Neural cell (in vitro differentiated cells): ENCODE results near the gene ANKFY1. TPM values are rescaled to one million over a fixed set of nuclear protein-coding genes. Genes with fewer than 3 reads are reported as not detected.

Experiments used
- H2AFZ ChIP-seq: fragments of 200-600, 300-800 bp; sonication (generic), shearing (Covaris generic); 2 replicates; pipeline ENCODE4 v1.6.0; 2014; ENCODE audit warnings: low read depth, mild to moderate bottlenecking, antibody characterized with exemption, low read length, moderate library complexity
- H3F3A ChIP-seq: fragments of 200-600 bp; shearing (Covaris generic); 2 replicates; pipeline ENCODE4 v1.6.1; 2016; ENCODE audit warnings: mild to moderate bottlenecking, moderate library complexity, mixed read lengths, antibody characterized with exemption, low read length; ENCODE audit not compliant: insufficient read depth, poor library complexity, severe bottlenecking
- H3K27ac ChIP-seq: fragments of 200-600, 300-800 bp; sonication (generic), shearing (Covaris generic); 2 replicates; pipeline ENCODE4 v1.5.1; 2014; ENCODE audit warnings: mild to moderate bottlenecking, low read length, moderate library complexity
- H3K27me3 ChIP-seq: fragments of 300-800, 200-600 bp; sonication (generic), shearing (Covaris generic); 2 replicates; pipeline ENCODE4 v1.6.0; 2014; ENCODE audit warnings: mild to moderate bottlenecking, low read depth, low read length, moderate library complexity; ENCODE audit not compliant: insufficient read depth
- H3K36me3 ChIP-seq: fragments of 300-800, 200-600 bp; sonication (generic), shearing (Covaris generic); 2 replicates; pipeline ENCODE4 v1.5.1; 2014; ENCODE audit warnings: mild to moderate bottlenecking, antibody characterized with exemption, low read length, moderate library complexity; ENCODE audit not compliant: insufficient read depth
- H3K4me2 ChIP-seq: fragments of 300-800, 200-600 bp; sonication (generic), shearing (Covaris generic); 2 replicates; pipeline ENCODE4 v1.6.0; 2014; ENCODE audit warnings: mild to moderate bottlenecking, low read length
- H3K4me3 ChIP-seq: fragments of 300-800, 200-600 bp; sonication (generic), shearing (Covaris generic); 2 replicates; pipeline ENCODE4 v1.5.1; 2014; ENCODE audit warnings: mild to moderate bottlenecking, low read length, moderate library complexity
- H3K79me2 ChIP-seq: fragments of 200-600 bp; shearing (Covaris generic); replicated peaks from 2 replicates; pipeline ENCODE4 v1.6.0; 2014; ENCODE audit warnings: mild to moderate bottlenecking, low read length, moderate library complexity; ENCODE audit not compliant: insufficient read depth
- H3K9ac ChIP-seq: fragments of 300-800, 200-600 bp; sonication (generic), shearing (Covaris generic); 2 replicates; pipeline ENCODE4 v1.6.1; 2016; ENCODE audit warnings: mild to moderate bottlenecking, low read length, mixed read lengths
- H3K9me2 ChIP-seq: fragments of 200-600 bp; shearing (Covaris generic); 2 replicates; pipeline ENCODE4 v1.6.1; 2016; ENCODE audit warnings: mild to moderate bottlenecking, low read length, mixed read lengths; ENCODE audit not compliant: insufficient read depth
- H3K9me3 ChIP-seq: fragments of 200-600, 300-800 bp; sonication (generic), shearing (Covaris generic); 2 replicates; pipeline ENCODE4 v1.6.1; 2016; ENCODE audit warnings: mild to moderate bottlenecking, mixed run types, low read length, moderate library complexity, mixed read lengths
- H4K20me1 ChIP-seq: fragments of 200-600 bp; shearing (Covaris generic); 2 replicates; pipeline ENCODE4 v1.6.1; 2016; ENCODE audit warnings: mild to moderate bottlenecking, mixed run types; ENCODE audit not compliant: insufficient read depth
- CTCF ChIP-seq: fragments of 450-650 bp; IDR thresholded peaks from 2 replicates; pipeline ENCODE4 v1.5.1; 2014; ENCODE audit warnings: antibody characterized with exemption, mild to moderate bottlenecking, moderate library complexity; ENCODE audit not compliant: poor library complexity, severe bottlenecking
- EP300 ChIP-seq: fragments of 450-650 bp; conservative IDR thresholded peaks from 2 replicates; pipeline ENCODE4 v1.6.1; 2014; ENCODE audit warnings: antibody characterized with exemption, mild to moderate bottlenecking, moderate library complexity; ENCODE audit not compliant: poor library complexity, severe bottlenecking
- EZH2 ChIP-seq: fragments of 200-600, 300-800 bp; shearing (Covaris generic), sonication (generic); IDR thresholded peaks from 2 replicates; pipeline ENCODE4 v1.6.1; 2014; ENCODE audit warnings: antibody characterized with exemption, low read length, borderline replicate concordance, mild to moderate bottlenecking; ENCODE audit not compliant: insufficient read depth, poor library complexity, severe bottlenecking
- MXI1 ChIP-seq: fragments of 450-650 bp; conservative IDR thresholded peaks from 2 replicates; pipeline ENCODE4 v1.6.1; 2014; ENCODE audit warnings: antibody characterized with exemption, mild to moderate bottlenecking; ENCODE audit not compliant: poor library complexity, severe bottlenecking
- POLR2AphosphoS5 ChIP-seq: IDR thresholded peaks from 2 replicates; pipeline ENCODE4 v1.6.1; 2012
- RAD21 ChIP-seq: fragments of 450-650 bp; conservative IDR thresholded peaks from 2 replicates; pipeline ENCODE4 v1.6.1; 2014; ENCODE audit warnings: antibody characterized with exemption, mild to moderate bottlenecking, moderate library complexity
- REST ChIP-seq: IDR thresholded peaks from 2 replicates; pipeline ENCODE4 v1.6.1; 2012; ENCODE audit warnings: borderline replicate concordance
- SMC3 ChIP-seq: fragments of 450-650 bp; conservative IDR thresholded peaks from 2 replicates; pipeline ENCODE4 v1.6.1; 2014; ENCODE audit warnings: antibody characterized with exemption, mild to moderate bottlenecking, moderate library complexity; ENCODE audit not compliant: poor library complexity
- TAF1 ChIP-seq: IDR thresholded peaks from 2 replicates; pipeline ENCODE4 v1.6.1; 2012; ENCODE audit warnings: low read depth
- polyA plus RNA-seq: library from polyadenylated mRNA; depleted of rRNA; stranded (reverse); fragments of >200 nt; gene quantifications from 2 replicates; pipeline ENCODE4 v1.2.3, GENCODE V29; 2014

ANKFY1 gene
- polyA plus RNA-seq, 1 donor from 2014 or later, result 25.6 TPM

- no peaks in the 10 kb centered on the region for H4K20me1 ChIP-seq
- H3K4me3 ChIP-seq, result no peak overlapping the region
- H3K4me2 ChIP-seq, result no peak overlapping the region
- no peaks in the 10 kb centered on the region for H3K27me3 ChIP-seq
- no peaks in the 10 kb centered on the region for H3F3A ChIP-seq
- no peaks in the 10 kb centered on the region for H3K9me3 ChIP-seq
- no peak overlapping the region for H3K9ac ChIP-seq
- no peaks in the 10 kb centered on the region for H3K79me2 ChIP-seq
- H3K27ac ChIP-seq, result no peak overlapping the region
- H3K9me2 ChIP-seq, result no peaks in the 10 kb centered on the region
- peaks cover 5% of the 10 kb centered on the region for H3K36me3 ChIP-seq
- TF ChIP-seq EZH2 (no peak), SMC3 (no peak), EP300 (no peak), CTCF (no peak), REST (no peak), POLR2AphosphoS5 (no peak), RAD21 (no peak), TAF1 (no peak), MXI1 (no peak)
- H2AFZ ChIP-seq, result no peak overlapping the region
Measured at GRCh38 chr17:4156750-4157381, 106.9 kb downstream of the ANKFY1 start.

GRCh38 chr17:4155980-4156620, 107.7 kb downstream of the ANKFY1 start:
- no peaks in the 10 kb centered on the region for H3F3A ChIP-seq
- no peaks in the 10 kb centered on the region for H4K20me1 ChIP-seq
- H2AFZ ChIP-seq, result no peak overlapping the region
- H3K79me2 ChIP-seq, result no peaks in the 10 kb centered on the region
- no peaks in the 10 kb centered on the region for H3K9me3 ChIP-seq
- H3K9me2 ChIP-seq, result no peaks in the 10 kb centered on the region
- no peaks in the 10 kb centered on the region for H3K36me3 ChIP-seq
- no peak for TF ChIP-seq SMC3
- H3K4me2 ChIP-seq, result no peak overlapping the region
- no peaks in the 10 kb centered on the region for H3K27me3 ChIP-seq
- no peak overlapping the region for H3K4me3 ChIP-seq
- H3K9ac ChIP-seq, result no peak overlapping the region
- H3K27ac ChIP-seq, result no peak overlapping the region
